ENCODE measurements around the gene PMS1.

DNA sequence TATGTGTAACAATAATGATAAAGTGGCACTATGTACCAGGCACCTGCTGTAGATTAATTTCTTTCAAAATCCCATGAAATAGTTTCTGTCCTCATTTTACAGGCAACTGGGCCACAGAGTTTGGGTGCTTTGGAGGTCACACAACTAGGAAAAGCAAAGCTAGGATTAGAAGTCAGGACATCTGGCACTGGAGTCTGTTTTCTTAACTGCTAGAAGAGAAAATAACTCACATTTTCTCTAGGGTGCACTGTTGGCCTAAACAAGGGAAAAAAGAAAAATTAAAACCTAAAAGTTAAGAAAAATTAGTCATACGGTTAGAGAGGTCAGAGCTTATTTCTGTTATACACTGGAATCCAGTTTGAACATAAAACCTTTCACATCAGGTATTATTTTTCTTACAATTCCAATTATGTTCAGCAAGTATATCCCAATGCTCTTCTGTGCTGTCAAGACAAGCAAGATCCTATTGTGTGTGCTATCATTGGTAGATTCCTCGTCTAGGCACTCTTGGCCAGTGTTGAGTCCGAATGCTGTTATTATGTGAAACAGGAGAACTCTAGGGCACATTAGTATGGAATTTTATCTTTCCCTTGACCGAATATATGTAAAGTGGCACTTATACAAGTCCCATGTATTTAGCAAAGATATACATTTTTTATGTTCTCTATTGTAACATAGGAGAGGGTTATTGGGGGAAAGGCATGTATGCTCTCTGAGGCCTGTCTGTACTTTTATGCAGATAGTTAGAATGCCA lies 20.2 kb upstream of the PMS1 start:
- TF ChIP-seq TAF1 (IDR thresholded peaks at IDR 0.05; ENCODE audit: low read depth, low read length): no peak
- TF ChIP-seq POLR2AphosphoS5 (IDR thresholded peaks at IDR 0.05; ENCODE audit: low read depth, low read length): no peak
- TF ChIP-seq SPI1 (IDR thresholded peaks at IDR 0.05; ENCODE audit: low read depth, low read length): no peak

Data from GM12891 (cell line).